SK-MEL-5 (cell line): ENCODE measurements around the gene AP3S2. TPM values are rescaled to one million over a fixed set of nuclear protein-coding genes. Genes with fewer than 3 reads are reported as not detected.
A peak's percentile ranks its signal among the peaks of the same experiment; 100 is the strongest.
"Not testable (repeated sequence)": the region's sequence is repeated elsewhere in the genome, so short reads cannot be mapped to it uniquely, and the experiment has no call there.

Experiments
- DNase-seq: peaks from one replicate; pipeline ENCODE4 v3.0.0-alpha.2; 2016; ENCODE audit warnings: low read depth, low spot score
- in situ Hi-C: cut with HindIII; loops from 2 replicates; pipeline ENCODE4 v1.10.0; 2016; ENCODE audit warnings: low sequenced_read_pairs, high pct_unique_total_duplicates, low pct_unique_long_range_greater_than_20kb
- polyA plus RNA-seq, 2 experiments: library from polyadenylated mRNA; depleted of rRNA; stranded (reverse); fragments of >200 nt; gene quantifications; 2 replicates each; pipeline ENCODE4 v1.2.3, GENCODE V29; 2015
- total RNA-seq: library from RNA; depleted of rRNA; stranded (reverse); fragments of >200 nt; shearing (Covaris generic); gene quantifications from 2 replicates; pipeline ENCODE4 v1.2.3, GENCODE V29; 2014; rRNA removed

The AP3S2 gene
- 32.3 and 35.1 TPM in 2 replicates for total RNA-seq
- 17.6 and 29.0 TPM in 2 replicates for polyA plus RNA-seq (2015; cell fraction: cytosol; rRNA removed)
- polyA plus RNA-seq (2015; cell fraction: nucleus; rRNA removed): 24.1 and 29.3 TPM in 2 replicates

DNA sequence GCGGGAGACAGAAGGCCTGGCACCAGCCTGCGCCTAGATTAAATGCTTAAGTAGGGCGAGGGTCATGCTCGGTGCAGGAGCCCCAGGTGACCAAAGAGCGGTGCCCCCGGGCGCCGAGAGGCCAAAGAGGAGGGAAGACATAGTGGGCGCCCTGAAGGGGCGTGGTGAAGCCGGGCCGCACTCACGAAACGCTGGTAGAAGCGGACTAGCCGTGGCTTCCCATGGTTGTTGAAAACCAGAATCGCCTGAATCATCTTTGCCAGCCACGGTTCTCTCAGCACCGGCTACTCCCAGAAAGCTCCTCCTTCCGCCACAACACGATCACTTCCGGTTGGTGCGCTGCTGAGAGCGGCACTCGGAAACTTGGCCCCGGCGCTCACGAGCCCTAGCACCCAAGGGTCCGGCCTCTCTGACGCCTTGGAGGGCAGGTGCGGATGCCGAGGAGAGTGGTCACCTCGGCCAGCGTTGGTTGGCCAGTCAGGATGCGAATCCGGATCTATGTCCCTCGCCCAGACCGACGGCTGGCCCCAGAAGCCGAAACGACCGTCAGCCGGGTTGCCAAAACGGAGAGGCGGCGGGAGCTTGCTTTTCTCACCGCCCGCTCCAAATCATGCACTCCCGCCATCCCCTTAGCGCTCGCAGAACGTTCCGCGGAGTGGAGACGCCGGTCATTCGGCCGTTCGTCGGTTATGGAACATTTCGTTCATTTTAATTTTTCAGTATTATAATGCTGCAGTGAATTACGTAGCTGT lies at the start of gene AP3S2:
Gene AP3S2, minus strand, starts transcription at position 299 of the 752 bp plus-strand sequence. Its CDS starts 45 bp downstream, at position 254.
- DNase-seq: peak; percentile 92
- in situ Hi-C loops: no loop called here

DNA sequence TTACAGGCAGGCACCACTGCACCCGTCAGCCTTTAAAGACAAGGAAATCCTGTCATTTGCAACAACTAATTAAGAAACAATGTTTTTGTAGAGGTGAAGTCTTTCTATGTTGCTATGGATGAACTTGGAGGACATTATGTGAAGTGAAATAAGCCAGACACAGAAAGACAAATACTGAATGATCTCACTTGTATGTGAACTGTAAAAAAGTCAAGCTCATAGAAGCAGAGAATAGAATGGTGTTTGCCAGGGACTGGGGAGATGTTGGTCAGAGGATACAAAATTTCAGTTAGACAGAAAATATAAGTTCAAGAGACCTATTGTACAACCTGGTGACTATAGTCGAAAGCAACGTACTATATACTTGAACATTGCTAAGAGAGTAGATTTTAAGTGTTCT lies 46.1 kb upstream of the AP3S2 start:
- DNase-seq: no peak
- in situ Hi-C loops: no loop called here

DNA sequence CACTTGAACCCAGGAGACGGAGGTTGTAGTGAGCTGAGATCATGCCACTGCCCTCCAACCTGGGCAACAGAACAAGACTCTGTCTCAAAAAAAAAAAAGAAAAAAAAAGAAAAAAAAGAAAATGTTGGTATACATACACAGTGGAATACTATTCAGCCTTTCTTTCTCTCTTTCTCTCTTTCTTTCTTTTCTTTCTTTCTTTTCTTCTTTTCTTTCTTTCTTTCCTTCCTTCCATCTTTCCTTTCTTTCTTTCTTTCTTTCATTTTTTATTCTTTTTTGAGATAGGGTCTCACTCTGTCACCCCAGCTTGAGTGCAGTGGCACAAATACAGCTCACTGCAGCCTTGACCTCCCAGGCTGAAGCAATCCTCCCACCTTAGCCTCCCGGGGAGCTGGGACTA lies 45.6 kb upstream of the AP3S2 start:
- in situ Hi-C loops: not testable (repeated sequence)

DNA sequence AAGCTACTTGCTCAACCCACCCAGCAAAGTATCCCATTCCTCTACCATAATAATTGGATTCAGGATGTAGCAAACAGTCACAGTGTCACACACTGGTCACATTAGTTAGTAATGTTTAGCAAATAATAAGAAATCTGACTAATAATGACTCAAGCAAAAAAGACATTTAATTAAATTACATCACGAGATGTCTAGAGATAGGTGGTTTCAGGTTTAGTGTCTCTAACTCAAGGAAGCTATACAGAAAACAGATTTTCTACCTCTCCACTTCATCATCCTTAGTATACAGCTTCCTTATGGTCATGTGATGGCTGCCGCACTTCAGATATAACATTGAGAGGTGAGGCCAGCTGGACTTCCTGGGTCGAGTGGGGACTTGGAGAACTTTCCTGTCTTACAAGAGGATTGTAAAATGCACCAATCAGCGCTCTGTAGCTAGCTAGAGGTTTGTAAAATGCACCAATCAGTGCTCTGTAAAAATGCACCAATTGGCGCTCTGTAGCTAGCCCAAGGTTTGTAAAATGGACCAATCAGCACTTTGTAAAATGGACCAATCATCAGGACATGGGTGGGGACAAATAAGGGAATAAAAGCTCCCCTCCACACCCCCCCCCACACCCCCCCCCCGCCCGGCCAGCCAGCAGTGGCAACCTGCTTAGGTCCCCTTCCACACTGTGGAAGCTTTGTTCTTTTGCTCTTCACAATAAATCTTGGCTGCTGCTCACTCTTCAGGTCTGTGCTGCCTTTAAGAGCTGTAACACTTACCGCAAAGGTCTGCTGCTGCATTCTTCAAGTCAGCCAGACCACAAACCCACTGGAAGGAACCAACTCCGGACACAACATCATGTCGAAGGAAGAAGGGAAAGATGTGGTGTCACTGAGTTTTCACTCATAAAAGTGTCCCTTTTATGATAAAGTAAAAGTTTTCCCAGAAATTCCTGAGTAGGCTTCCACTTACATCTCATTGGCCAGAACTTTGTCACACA lies 43.9 kb upstream of the AP3S2 start:
- in situ Hi-C loops: no loop called here
- DNase-seq: no peak

More for the DNA sequence above, 45.6 kb upstream of the AP3S2 start:
- DNase-seq: not testable (repeated sequence)

DNA sequence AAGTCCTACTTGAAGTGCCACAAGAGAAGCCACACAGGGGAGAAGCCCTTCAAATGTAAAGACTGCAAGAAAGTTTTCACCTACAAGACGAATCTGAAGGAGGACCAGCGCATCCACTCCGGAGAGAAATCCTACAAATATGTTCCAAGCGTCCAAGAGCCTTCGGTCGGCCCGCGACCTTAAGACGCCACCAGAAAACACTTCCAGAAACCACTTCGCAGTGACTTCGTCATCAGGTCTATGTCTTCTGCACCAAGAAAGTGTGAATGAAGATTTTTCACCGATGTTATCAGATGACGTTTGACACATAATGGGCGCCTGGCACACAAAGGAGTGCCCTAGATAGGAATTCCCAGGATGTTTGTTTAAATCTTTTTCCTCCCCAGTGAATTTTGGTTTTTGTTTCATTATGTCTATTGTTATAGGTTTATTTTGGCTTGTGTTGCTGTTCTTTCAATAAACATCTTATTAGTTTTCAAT lies 43.0 kb upstream of the AP3S2 start:
- DNase-seq: no peak
- in situ Hi-C loops: no loop called here

DNA sequence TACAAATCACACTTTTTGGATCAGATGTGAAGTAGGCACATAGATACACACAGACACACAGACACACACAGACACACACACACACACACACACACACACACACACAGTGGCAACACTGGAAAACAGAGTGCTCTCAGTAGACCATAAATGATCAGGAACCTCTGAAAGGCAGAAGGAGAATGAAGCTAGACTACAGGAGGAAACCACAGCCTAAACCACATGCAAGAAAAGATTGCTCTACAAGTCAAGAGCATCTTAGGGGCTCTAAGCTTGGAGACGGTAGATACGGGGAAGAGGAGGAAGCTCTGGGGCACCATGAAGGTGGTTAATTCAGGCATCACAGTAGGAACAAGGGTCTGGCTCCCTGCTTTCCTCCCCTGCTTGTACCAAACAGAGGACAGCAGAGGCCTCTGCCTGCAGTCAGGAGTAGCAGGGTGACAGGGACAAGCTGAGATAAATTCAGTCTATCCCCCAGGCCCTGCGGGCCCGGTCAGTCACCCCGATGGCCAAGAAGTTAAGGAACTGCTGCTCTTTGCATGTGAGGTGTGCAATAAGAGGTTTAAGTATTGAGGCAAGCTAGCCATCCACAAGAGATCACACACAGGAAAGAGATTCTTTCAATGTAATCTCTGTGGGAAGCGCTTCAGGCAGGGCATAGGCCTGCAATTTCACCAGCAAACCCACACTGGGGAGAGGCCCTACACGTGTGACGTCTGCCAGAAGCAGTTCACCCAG lies 42.4 kb upstream of the AP3S2 start:
- DNase-seq: no peak
- in situ Hi-C loops: no loop called here

DNA sequence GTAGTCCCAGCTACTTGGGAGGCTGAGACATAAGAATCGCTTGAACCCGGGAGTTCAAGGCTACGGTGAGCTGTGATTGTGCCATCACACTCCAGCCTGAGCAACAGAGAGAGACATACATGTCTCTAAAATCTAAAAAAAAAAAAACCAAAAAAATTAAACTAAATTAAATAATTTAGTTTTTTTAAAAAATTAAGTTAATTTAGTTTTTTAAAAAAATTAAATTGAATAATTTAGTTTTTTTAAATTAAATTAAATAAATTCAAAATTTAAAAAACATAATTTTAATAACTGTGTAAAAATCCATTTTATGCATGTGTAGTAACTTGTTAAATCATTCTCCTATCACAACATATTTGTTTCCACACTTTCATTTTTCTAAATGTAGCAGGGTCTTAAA lies 39.1 kb upstream of the AP3S2 start:
- in situ Hi-C loops: no loop called here
- no peak for DNase-seq

DNA sequence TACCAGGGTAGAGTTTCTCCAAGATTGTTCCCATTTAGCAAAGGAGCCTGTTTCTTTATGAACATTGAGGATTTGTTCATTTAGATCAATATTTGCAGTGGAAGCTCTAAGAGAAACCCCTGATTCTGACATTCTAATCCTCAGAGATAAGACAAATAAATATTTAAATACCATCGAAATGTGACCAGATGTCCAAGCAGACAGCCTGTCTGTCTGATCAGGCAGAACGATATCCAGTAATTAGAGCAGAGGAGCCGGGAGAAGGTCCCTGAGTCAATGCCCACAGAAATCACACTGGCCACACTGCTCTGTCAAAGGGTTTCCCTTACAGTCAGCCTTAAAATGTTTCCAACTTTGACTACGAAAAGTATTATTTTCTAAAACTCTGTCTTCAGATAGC lies 34.6 kb upstream of the AP3S2 start:
- no peak for DNase-seq
- in situ Hi-C loops: no loop called here

DNA sequence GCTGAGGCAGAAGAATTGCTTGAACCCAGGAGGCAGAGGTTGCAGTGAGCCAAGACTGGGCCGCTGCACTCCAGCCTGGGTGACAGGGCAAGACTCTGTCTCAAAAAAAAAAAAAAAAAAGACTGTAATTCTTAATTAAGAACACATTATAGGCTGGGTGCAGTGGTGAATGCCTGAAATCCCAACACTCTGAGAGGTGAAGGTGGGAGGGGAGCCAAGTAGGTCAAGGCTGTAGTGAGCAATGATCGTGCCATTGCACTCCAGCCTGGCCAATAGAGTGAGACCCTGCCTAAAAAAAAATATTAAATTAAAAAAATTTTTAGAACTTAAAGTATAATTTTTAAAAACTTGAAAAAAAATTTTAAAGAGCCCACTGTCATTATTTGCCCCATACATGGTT lies 32.4 kb upstream of the AP3S2 start:
- in situ Hi-C loops: no loop called here
- no peak for DNase-seq

DNA sequence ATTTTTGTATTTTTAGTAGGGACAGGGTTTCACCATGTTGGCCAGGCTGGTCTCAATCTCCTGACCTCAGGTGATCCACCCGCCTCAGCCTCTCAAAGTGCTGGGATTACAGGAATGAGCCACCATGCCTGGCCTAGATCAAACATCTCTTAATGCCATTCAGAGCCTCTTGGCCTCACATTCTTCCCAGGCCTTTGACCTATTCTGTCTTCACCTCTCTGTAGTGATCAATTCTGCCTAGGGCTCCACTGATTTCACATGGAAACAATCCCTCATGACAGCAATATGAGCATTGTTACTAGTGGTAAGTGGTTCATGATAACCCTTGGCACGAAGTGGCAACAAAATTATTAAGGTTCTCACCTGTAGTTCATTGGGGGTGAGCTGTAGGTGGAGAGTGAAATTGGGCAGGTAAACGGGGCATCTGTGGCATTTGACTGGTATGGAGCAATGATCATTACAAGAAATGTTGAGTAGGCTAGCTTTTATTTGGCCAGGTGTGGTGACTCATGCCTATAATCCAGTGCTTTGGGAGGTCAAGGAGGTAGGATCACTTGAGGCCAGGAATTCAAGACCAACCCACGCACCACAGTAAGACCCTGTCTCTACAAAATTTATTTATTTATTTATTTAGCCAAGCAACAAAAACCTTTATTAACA lies 23.8 kb upstream of the AP3S2 start:
- DNase-seq: no peak
- in situ Hi-C loops: no loop called here

DNA sequence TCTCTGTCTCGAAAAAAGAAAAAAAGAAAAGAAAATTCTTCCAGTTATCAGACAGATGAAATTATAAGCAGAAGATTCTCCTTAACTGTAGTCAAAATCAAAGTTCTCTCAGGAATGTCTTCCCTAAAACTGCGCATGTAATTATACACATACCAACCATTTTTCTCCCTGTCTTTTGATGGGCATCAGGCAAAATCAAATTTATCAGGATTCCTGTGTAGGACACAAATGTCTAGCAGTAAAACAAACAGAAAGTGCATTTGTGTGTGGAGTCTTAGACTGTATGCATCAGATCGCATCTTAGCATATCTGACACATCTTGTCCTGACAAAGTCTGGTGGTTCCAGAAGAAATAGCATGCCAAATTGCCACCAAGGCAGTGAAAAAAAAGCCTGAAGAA lies 22.9 kb upstream of the AP3S2 start:
- in situ Hi-C loops: no loop called here
- DNase-seq: no peak

DNA sequence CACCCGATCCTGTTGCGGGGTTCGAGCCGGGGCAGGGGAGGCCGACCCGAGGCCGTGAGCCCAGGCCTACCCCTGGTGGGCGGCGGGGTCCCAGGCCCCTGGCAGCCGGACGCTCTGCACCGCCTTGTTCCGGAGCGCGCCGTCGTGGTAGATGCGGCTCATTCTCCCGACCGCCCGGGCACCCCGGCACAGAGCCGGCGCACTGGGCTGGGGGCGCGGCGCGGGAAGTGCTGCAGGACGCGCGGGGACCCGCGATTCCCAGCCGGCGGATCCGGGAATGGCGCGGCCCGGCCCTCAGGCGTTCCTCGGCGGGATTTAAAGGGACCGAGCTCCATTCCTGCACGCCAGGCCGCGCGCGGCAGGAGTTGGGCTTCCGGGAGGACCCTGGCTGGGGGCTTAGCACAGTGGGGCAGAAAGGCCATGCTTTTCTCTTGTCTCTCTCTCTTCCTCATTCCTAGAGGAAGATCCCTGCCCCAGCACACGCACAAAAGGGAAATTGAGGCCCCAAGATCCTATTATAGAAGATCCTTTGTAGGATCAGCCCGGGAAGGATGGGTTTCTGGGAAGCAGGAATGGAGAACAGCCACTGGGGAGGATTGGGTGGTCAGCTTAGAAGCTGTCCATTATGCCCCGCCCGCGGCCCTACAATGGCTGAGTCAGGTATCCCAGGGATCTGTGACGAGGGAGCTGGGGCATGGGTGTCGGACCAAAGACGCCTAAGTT lies 19.0 kb upstream of the AP3S2 start, which contains the start of gene ARPIN:
Gene ARPIN, minus strand, starts transcription at position 279 of the 723 bp plus-strand sequence. Its CDS starts 117 bp downstream, at position 162.
- in situ Hi-C loops: no loop called here
- peak; percentile 42 for DNase-seq

DNA sequence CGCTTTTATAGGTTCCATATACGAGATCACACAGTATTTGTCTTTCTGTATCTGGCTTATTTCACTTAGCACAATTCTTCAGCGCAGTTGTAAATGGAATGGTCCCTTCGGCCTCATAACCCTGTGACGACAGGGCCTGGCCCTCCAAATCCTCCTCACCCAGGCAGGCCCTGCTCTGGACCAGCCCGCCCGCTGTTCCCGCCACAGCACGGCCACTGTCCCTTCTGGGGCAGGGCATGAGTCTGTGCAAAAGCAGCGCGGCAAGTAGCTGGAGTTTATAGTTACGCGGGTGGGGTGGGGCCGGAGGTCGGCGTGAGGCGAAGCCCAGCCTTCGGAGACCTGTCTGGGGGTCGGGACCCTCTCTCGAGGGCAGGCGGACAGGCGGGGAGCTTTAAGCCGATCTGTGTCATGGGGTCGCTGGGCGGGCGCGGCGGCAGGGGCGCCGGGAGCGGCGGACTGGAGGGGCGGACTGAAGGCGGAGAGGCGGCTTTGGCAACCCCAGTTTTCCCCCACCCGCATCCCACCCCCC lies 18.4 kb upstream of the AP3S2 start:
- no peak for DNase-seq
- in situ Hi-C loops: no loop called here

DNA sequence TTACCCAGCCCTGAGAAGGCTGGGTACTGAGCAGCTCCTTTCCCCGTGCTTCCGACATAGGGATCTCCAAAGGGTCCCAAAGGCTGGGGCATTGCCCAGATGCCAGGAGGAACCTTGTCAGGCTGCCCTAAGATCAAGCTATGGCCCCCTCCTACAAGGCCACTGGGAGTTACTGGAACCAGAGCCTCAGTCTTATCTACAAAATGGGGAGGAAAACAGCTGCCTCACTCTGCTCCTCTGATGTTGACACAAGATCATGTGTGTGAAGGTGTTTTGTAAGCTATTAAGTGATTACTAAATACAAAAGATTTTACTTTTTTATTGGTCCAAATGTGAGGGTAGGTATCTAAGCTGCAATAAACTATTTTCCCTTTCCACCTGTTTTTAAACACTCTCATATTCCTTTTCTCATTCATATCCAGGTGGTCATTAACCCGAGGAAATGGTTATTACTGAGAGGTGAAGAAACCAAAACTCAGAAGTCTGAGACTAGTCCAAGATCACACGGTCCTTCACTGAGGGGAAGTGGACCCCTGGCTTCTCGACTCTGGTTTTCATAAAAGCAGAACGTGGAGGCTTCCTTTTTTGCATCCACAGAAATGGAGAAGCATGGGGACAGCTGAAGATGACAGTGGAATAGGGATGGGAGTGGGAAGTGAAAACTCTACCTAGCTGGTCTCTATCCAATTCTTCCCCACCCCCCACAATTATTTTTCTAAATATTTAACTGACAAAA lies 17.3 kb upstream of the AP3S2 start:
- DNase-seq: no peak
- in situ Hi-C loops: no loop called here

DNA sequence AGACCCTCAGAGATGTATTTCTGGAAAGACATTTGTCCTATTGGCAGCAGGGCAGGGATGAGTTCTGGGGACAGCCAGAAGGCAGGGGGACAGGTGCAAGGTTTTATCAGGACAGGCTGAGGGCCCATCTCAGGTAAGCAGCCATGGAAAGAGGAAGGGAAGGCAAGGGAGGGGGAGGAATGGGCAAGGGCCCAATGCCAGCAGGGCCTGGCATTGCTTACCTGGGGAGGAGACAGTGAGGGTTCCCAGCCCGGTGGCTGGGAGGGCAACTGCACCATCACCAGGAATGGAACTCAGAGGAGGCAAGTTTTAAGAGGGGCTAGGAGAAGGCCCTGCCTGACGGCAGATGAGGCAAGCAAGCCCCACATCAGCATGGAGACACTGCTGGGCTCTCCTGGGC lies 15.8 kb upstream of the AP3S2 start:
- no peak for DNase-seq
- in situ Hi-C loops: no loop called here

DNA sequence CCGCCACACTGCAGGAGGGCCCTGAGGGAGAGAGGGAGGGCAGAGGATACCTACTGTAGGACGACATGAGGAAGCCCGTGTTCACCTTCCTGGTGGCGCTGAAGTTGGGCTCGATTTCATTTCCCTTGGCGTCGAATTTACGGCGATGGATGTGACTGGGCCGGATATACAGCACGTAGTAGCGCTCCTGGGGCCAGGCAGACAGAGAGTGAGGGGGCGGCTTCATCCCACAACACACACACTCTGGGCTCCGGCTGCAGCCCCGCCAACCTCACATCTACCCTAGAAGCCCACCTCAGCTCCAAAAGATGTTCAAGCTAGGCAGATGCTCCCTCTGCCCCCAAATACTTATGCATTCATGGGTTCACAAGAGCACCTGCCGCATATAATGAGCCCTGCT lies 14.4 kb upstream of the AP3S2 start:
- no peak for DNase-seq
- in situ Hi-C loops: no loop called here
